ENCODE results near the gene EYA4.
A peak's percentile ranks its signal among the peaks of the same experiment; 100 is the strongest.

EYA4 gene

DNA sequence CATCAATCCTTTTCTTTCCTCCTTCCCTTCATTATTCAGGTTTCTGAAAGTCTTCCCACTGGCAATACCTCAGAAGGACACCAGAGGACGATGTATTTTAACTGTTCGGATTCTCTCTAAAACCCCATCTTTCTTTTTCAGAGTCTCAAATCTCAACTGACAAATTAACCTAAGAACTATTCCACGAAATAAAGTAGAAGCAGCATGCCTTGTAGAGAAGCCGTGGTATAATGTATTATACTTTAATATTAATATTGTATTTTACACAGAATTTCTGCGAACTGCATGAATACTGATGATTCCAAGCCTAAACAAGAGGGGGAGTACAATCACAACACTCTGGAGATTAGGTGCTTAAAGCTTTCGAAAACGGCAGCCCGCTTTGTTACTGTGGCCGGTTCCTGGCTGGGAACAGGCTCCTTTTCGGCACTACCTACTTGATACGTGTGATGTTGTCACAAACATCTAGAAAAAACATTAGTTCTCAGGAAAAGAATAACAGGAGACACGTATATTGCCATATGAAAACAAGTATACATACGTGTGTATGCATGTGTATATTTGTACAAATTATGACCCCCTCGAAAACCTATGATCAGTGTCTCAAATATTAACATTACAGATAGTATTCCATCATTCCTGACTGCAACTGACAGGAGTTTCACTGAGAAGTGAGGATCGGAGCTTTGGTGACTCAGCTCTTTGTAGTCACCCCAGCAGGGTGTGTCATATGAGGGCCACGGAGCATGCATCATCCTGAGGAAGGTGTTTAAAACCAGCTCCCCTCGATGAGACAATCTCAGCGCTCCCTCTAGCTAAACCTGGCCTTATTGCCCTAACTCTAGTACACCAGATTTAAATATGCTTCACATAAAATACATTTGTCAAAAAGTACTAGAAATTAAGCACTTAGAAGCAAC, 328.1 kb downstream of the EYA4 start:
- Histone ChIP-seq H3K4me3 (ENCODE audit: low read length) (peak overlapping the region; percentile 48), H3K9ac (ENCODE audit: low read length) (no peak overlapping the region), H3K4me1 (ENCODE audit: control insufficient read depth, insufficient read depth, low read length) (no peaks in the 10 kb centered on the region), H3K27me3 (ENCODE audit: control insufficient read depth, insufficient read depth, low read length) (no peaks in the 10 kb centered on the region), H3K36me3 (ENCODE audit: control insufficient read depth, insufficient read depth, low read length) (no peaks in the 10 kb centered on the region), H3K27ac (ENCODE audit: low read depth, low read length) (no peak overlapping the region)

DNA sequence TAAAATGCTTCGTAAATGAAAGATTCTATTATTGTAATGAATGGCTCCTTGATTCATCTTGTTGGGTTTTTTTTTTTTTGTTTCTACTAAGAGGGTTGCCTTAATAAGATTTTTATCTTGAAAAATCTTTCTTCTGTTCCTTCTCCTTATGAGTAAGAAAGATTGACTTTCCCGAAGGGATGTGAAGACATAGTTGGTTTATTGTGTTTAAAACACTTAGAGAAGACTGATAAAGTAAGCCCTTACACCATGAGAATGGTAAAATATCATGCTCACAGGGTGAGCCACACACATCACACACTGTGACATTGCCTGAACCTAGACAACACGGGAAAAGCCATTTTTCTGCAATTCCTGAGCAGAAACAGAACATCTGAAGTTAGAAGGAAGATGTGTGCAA, 330.5 kb downstream of the EYA4 start:
- no peak overlapping the region for H3K4me3 ChIP-seq (ENCODE audit: low read length)
- H3K4me1 ChIP-seq (ENCODE audit: control insufficient read depth, insufficient read depth, low read length) = no peaks in the 10 kb centered on the region
- no peaks in the 10 kb centered on the region for H3K36me3 ChIP-seq (ENCODE audit: control insufficient read depth, insufficient read depth, low read length)
- no peaks in the 10 kb centered on the region for H3K27me3 ChIP-seq (ENCODE audit: control insufficient read depth, insufficient read depth, low read length)
- H3K9ac ChIP-seq (ENCODE audit: low read length) = no peak overlapping the region
- no peak overlapping the region for H3K27ac ChIP-seq (ENCODE audit: low read depth, low read length)

DNA sequence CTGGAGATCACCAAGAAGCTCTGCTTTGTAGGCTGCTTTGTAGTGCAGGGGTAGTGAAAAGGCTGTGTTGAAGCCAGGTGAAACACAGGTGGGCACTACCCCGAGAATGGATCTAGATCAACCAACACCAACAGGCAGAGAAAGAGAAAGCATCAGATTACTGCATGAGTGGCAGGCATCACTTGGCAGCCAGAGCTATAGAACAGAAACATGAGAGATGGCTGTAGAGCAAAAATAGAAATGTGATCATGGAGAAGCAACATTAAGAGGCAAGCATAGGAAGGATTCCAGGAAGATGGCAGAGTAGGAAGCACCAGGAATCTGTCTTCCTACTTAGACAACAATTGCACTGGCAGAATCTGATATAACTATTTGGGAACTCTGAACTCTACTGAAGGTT, 336.7 kb downstream of the EYA4 start:
- Histone ChIP-seq H3K4me1 (ENCODE audit: control insufficient read depth, insufficient read depth, low read length) (no peaks in the 10 kb centered on the region), H3K9ac (ENCODE audit: low read length) (no peak overlapping the region), H3K27ac (ENCODE audit: low read depth, low read length) (no peak overlapping the region), H3K4me3 (ENCODE audit: low read length) (no peak overlapping the region), H3K27me3 (ENCODE audit: control insufficient read depth, insufficient read depth, low read length) (no peaks in the 10 kb centered on the region), H3K36me3 (ENCODE audit: control insufficient read depth, insufficient read depth, low read length) (no peaks in the 10 kb centered on the region)

All from rectal smooth muscle tissue (tissue), 1 donor.